Common myeloid progenitor, CD34-positive (primary cell): Measurements from ENCODE around the gene SYNE2.

Experiments used
- CTCF ChIA-PET: fragments of 350-600 bp; sonication (Branson Sonifier 250); formaldehyde crosslinking; loops from one replicate; lab custom pipeline; 2021; ENCODE audit warnings: antibody characterized with exemption; lab: Charles Lee
- POLR2A ChIA-PET: fragments of 350-600 bp; sonication (Branson Sonifier 250); formaldehyde crosslinking; loops from one replicate; lab custom pipeline; 2021; ENCODE audit warnings: antibody characterized with exemption; lab: Charles Lee
- DNase-seq, 3 donors: peaks; one replicate each; pipeline versions ENCODE4 v3.0.0 to v3.0.0-alpha.2; 2013
- H3K27ac ChIP-seq, 2 experiments: 1 replicate in 1 of 2; 2 replicates in 1 of 2; pipeline ENCODE4 v1.7.0; 2013; ENCODE audit warnings: inconsistent platforms in 2 of 2, low read length in 2 of 2, mild to moderate bottlenecking in 2 of 2, low read depth in 1 of 2, moderate library complexity in 1 of 2; ENCODE audit not compliant: severe bottlenecking in 2 of 2, insufficient read depth in 1 of 2, poor library complexity in 1 of 2
- H3K27me3 ChIP-seq, 5 experiments: replicated peaks in 2 of 5; 1 replicate in 3 of 5; 2 replicates in 2 of 5; pipeline versions ENCODE4 v1.6.1 to v1.7.0; 2013; ENCODE audit warnings: low read length in 4 of 5, mild to moderate bottlenecking in 2 of 5, moderate library complexity in 2 of 5, inconsistent platforms in 1 of 5; ENCODE audit not compliant: insufficient read depth in 5 of 5, control insufficient read depth in 4 of 5
- H3K36me3 ChIP-seq, 4 experiments: 1 replicate in 2 of 4; 2 replicates in 2 of 4; pipeline versions ENCODE4 v1.6.1 to v1.7.0; 2013; ENCODE audit warnings: low read length in 3 of 4, control low read depth in 1 of 4, mild to moderate bottlenecking in 1 of 4; ENCODE audit not compliant: control insufficient read depth in 4 of 4, insufficient read depth in 4 of 4
- H3K4me1 ChIP-seq, 4 experiments: 1 replicate in 3 of 4; 2 replicates in 1 of 4; pipeline versions ENCODE4 v1.6.1 to v1.7.1; 2013; ENCODE audit warnings: low read length in 3 of 4, mild to moderate bottlenecking in 3 of 4, control low read depth in 1 of 4, inconsistent platforms in 1 of 4, moderate library complexity in 1 of 4; ENCODE audit not compliant: control insufficient read depth in 4 of 4, insufficient read depth in 4 of 4; ENCODE audit errors: control extremely low read depth in 1 of 4
- H3K4me3 ChIP-seq, 7 experiments: 1 replicate in 4 of 7; 2 replicates in 3 of 7; pipeline versions ENCODE4 v1.5.1 to v1.7.0; 2013; ENCODE audit warnings: mild to moderate bottlenecking in 7 of 7, low read length in 6 of 7, moderate library complexity in 6 of 7, inconsistent platforms in 2 of 7, low read depth in 2 of 7, control low read depth in 1 of 7; ENCODE audit not compliant: insufficient read depth in 4 of 7, control insufficient read depth in 1 of 7; ENCODE audit errors: extremely low read depth in 1 of 7
- H3K9me3 ChIP-seq, 5 experiments: 1 replicate in 4 of 5; 2 replicates in 1 of 5; pipeline versions ENCODE4 v1.6.1 to v1.7.1; 2013; ENCODE audit warnings: low read length in 4 of 5, mild to moderate bottlenecking in 2 of 5, inconsistent platforms in 1 of 5, low read depth in 1 of 5, moderate library complexity in 1 of 5; ENCODE audit not compliant: control insufficient read depth in 4 of 5, insufficient read depth in 2 of 5; ENCODE audit errors: control extremely low read depth in 1 of 5
- WGBS: methylation state at CpG from one replicate; pipeline ENCODE4 v1.1.5; 2013; ENCODE audit not compliant: insufficient coverage; 5-methylcytosine and 5-hydroxymethylcytosine counted together

SYNE2 gene

GRCh38 chr14:64217834-64218233 lies 365.0 kb downstream of the SYNE2 start:
- H3K27ac ChIP-seq, result no peak overlapping the region
- DNase-seq, result no peak
- H3K9me3 ChIP-seq, result no peaks in the 10 kb centered on the region
- H3K4me3 ChIP-seq, result no peak overlapping the region
- H3K36me3 ChIP-seq, result no peaks in the 10 kb centered on the region
- 93% methylated on average over 5 of the region's 7 CpGs for WGBS
- CTCF ChIA-PET, result interaction anchor here (1.7 to 2.2 kb wide), 2 partner anchors 8 to 15 kb away, joined by 5 to 6 read pairs; no protein-coding TSS in a partner anchor
- H3K4me1 ChIP-seq, result peaks cover 7 to 48% (median 32%) of the 10 kb centered on the region in 4 experiments
- no peaks in the 10 kb centered on the region for H3K27me3 ChIP-seq
- POLR2A ChIA-PET, result no interaction called here

- Histone ChIP-seq H3K27me3 (no peaks in the 10 kb centered on the region), H3K9me3 (no peaks in the 10 kb centered on the region), H3K36me3 (no peaks in the 10 kb centered on the region), H3K4me1 (peaks cover 7 to 53% (median 32%) of the 10 kb centered on the region in 4 experiments), H3K4me3 (no peak overlapping the region), H3K27ac (no peak overlapping the region)
- CTCF ChIA-PET, result interaction anchor here (0.6 to 2.2 kb wide), 3 partner anchors 9 to 202 kb away, joined by 4 to 6 read pairs (median 5); no protein-coding TSS in a partner anchor
- POLR2A ChIA-PET, result no interaction called here
- no peak for DNase-seq
- WGBS, result 87% methylated on average over 8 of the region's 15 CpGs
Measured at GRCh38 chr14:64218344-64219240, 365.8 kb downstream of the SYNE2 start.

- CTCF ChIA-PET, result interaction anchor here (0.8 to 5.3 kb wide), 5 partner anchors 10 to 209 kb away, joined by 3 to 26 read pairs (median 3); partner anchors contain the start of gene ESR2
- POLR2A ChIA-PET, result no interaction called here
- Histone ChIP-seq H3K27me3 (no peaks in the 10 kb centered on the region), H3K9me3 (no peaks in the 10 kb centered on the region), H3K36me3 (no peaks in the 10 kb centered on the region), H3K4me3 (peak overlapping the region in 1 of 7 experiments; percentile 45), H3K27ac (no peak overlapping the region), H3K4me1 (peaks cover 7 to 53% (median 32%) of the 10 kb centered on the region in 4 experiments)
- WGBS, result 65% methylated on average over 4 of the region's 4 CpGs
- no peak for DNase-seq
Measured at GRCh38 chr14:64220056-64220455, 367.3 kb downstream of the SYNE2 start.

- no peaks in the 10 kb centered on the region for H3K9me3 ChIP-seq
- WGBS, result 0% methylated on average over 14 of the region's 14 CpGs
- no peaks in the 10 kb centered on the region for H3K27me3 ChIP-seq
- H3K4me1 ChIP-seq, result peaks cover 7 to 53% (median 32%) of the 10 kb centered on the region in 4 experiments
- POLR2A ChIA-PET, result no interaction called here
- no peaks in the 10 kb centered on the region for H3K36me3 ChIP-seq
- peak; percentile 89 to 96 (median 95) for DNase-seq
- peak overlapping the region in 2 of 7 experiments; percentile 33 to 45 for H3K4me3 ChIP-seq
- H3K27ac ChIP-seq, result no peak overlapping the region
- CTCF ChIA-PET, result interaction anchor here (0.8 to 5.3 kb wide), 5 partner anchors 10 to 209 kb away, joined by 3 to 26 read pairs (median 3); partner anchors contain the start of gene ESR2
Measured at GRCh38 chr14:64220466-64220865, 367.7 kb downstream of the SYNE2 start.

- Histone ChIP-seq H3K9me3 (no peaks in the 10 kb centered on the region), H3K4me3 (peak overlapping the region in 1 of 7 experiments; percentile 1), H3K27ac (no peak overlapping the region), H3K36me3 (no peaks in the 10 kb centered on the region), H3K27me3 (no peaks in the 10 kb centered on the region), H3K4me1 (peaks cover 7 to 53% (median 32%) of the 10 kb centered on the region in 4 experiments)
- peak; percentile 27 to 81 (median 71) for DNase-seq
- CTCF ChIA-PET, result interaction anchor here (0.9 to 5.3 kb wide), 5 partner anchors 11 to 73 kb away, joined by 3 to 26 read pairs (median 4); partner anchors contain the start of gene ESR2
- 16% methylated on average over 14 of the region's 14 CpGs for WGBS
- POLR2A ChIA-PET, result no interaction called here
Measured at GRCh38 chr14:64221391-64222003, 368.7 kb downstream of the SYNE2 start.

GRCh38 chr14:64225151-64225757 lies 372.4 kb downstream of the SYNE2 start:
- ChIA-PET POLR2A (no interaction called here), CTCF (interaction anchor here (1.3 to 5.3 kb wide), 3 partner anchors 13 to 30 kb away, joined by 3 to 26 read pairs (median 4); no protein-coding TSS in a partner anchor)
- Histone ChIP-seq H3K4me3 (no peak overlapping the region), H3K36me3 (no peaks in the 10 kb centered on the region), H3K27me3 (no peaks in the 10 kb centered on the region), H3K27ac (no peak overlapping the region), H3K4me1 (peaks cover 5 to 29% (median 20%) of the 10 kb centered on the region in 4 experiments), H3K9me3 (no peaks in the 10 kb centered on the region)
- 93% methylated on average over 10 of the region's 10 CpGs for WGBS
- DNase-seq, result no peak
